Activated naive CD8-positive, alpha-beta T cell (primary cell): ENCODE results near the gene SLC13A2.

Experiments
- H3K27ac Mint-ChIP-seq: one replicate; pipeline ENCODE4 v1.8.0; 2021; ENCODE audit warnings: mixed read lengths
- H3K27me3 Mint-ChIP-seq: one replicate; pipeline ENCODE4 v1.8.0; 2021; ENCODE audit warnings: mixed read lengths
- H3K36me3 Mint-ChIP-seq: one replicate; pipeline ENCODE4 v1.8.0; 2021; ENCODE audit warnings: mixed read lengths
- H3K4me1 Mint-ChIP-seq: one replicate; pipeline ENCODE4 v1.8.0; 2021; ENCODE audit warnings: low read depth, mixed read lengths
- H3K4me3 Mint-ChIP-seq: one replicate; pipeline ENCODE4 v1.8.0; 2021; ENCODE audit warnings: mild to moderate bottlenecking, mixed read lengths
- H3K9me3 Mint-ChIP-seq: one replicate; pipeline ENCODE4 v1.8.0; 2021; ENCODE audit warnings: low read depth, mixed read lengths

The SLC13A2 gene

GRCh38 chr17:28495635-28496034, 22.2 kb downstream of the SLC13A2 start:
- H3K27me3 Mint-ChIP-seq, result no peaks in the 10 kb centered on the region
- no peaks in the 10 kb centered on the region for H3K4me1 Mint-ChIP-seq
- H3K9me3 Mint-ChIP-seq, result no peaks in the 10 kb centered on the region
- no peak overlapping the region for H3K4me3 Mint-ChIP-seq
- no peak overlapping the region for H3K27ac Mint-ChIP-seq
- no peaks in the 10 kb centered on the region for H3K36me3 Mint-ChIP-seq

DNA sequence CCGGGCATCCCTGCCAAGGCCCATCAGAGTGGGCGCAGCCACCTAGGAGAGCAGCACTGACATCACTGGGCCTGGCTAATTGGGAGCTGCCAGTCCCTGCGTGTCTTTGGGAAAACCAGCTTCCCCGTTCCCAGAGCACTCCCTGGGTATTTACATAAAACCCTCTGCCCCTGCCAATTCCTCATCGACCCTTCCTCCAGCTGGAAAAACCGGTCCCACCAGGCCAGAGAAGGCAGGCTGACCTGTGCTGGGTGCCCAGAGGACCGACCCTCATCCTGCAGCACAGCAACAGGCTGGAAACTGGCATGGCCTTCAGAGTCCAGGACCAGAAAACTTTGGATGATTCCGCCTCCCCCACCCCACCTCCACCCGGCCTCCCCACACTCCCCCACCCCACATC, 24.5 kb downstream of the SLC13A2 start:
- H3K4me1 Mint-ChIP-seq, result no peaks in the 10 kb centered on the region
- H3K27me3 Mint-ChIP-seq, result no peaks in the 10 kb centered on the region
- no peak overlapping the region for H3K27ac Mint-ChIP-seq
- no peak overlapping the region for H3K4me3 Mint-ChIP-seq
- H3K36me3 Mint-ChIP-seq, result no peaks in the 10 kb centered on the region
- no peaks in the 10 kb centered on the region for H3K9me3 Mint-ChIP-seq

GRCh38 chr17:28498652-28499363, 25.4 kb downstream of the SLC13A2 start:
- H3K27me3 Mint-ChIP-seq, result no peaks in the 10 kb centered on the region
- H3K36me3 Mint-ChIP-seq, result no peaks in the 10 kb centered on the region
- no peaks in the 10 kb centered on the region for H3K4me1 Mint-ChIP-seq
- no peaks in the 10 kb centered on the region for H3K9me3 Mint-ChIP-seq
- H3K27ac Mint-ChIP-seq, result no peak overlapping the region
- H3K4me3 Mint-ChIP-seq, result no peak overlapping the region

DNA sequence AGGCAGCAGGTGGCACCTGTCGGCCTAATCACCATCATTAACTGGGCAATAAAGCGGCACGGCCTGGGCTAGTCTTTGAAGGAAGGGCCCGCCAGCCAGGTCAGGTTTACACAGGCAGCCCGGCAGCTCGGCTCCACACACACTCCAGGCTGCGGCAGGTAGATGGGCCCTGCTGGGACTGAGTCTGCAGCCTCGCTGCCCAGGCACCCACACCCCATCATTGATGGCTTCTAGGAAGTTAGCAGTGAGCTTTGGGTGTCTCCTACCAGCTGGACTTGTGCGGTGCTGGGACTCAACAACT, 25.9 kb downstream of the SLC13A2 start:
- Mint-ChIP-seq H3K27me3 (no peaks in the 10 kb centered on the region), H3K36me3 (no peaks in the 10 kb centered on the region), H3K4me3 (no peak overlapping the region), H3K27ac (no peak overlapping the region), H3K9me3 (no peaks in the 10 kb centered on the region), H3K4me1 (no peaks in the 10 kb centered on the region)

GRCh38 chr17:28499684-28500357, 26.4 kb downstream of the SLC13A2 start:
- H3K27me3 Mint-ChIP-seq, result no peaks in the 10 kb centered on the region
- H3K4me3 Mint-ChIP-seq, result no peak overlapping the region

DNA sequence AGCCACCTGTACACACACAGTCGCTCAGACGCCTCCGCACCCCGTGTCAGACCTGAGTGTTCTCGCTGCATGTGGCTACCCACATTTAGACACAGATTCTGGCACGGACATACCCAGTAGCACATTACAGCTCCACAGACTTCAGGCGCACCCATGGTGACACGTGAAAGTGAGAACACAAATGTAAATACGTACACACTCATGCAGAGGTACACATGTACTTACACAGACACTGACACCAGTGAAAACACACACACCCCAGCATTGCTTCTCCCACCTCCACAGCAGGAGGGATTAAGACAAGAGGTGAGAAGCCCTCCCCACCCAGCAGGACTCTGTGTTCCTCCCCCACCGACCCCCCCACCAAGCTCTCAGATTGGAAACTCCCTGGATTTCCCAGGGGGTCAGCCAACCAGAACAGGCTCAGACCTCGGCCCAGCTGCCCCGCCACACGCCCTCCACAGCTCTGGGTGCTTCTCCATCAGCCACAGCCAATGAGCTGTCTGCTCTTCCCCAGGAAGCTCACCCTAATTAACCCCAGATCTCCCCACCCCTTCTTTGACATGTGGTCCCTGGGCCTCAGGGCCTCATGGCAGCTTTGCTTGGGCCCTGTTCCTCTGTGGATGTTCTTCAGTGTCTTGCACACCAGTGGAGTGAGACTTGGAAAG, 27.4 kb downstream of the SLC13A2 start:
- Mint-ChIP-seq H3K36me3 (no peaks in the 10 kb centered on the region), H3K4me3 (no peak overlapping the region), H3K9me3 (no peaks in the 10 kb centered on the region), H3K4me1 (no peaks in the 10 kb centered on the region), H3K27ac (no peak overlapping the region), H3K27me3 (no peaks in the 10 kb centered on the region)

More at GRCh38 chr17:28499684-28500357, 26.4 kb downstream of the SLC13A2 start:
- Mint-ChIP-seq H3K36me3 (no peaks in the 10 kb centered on the region), H3K4me1 (no peaks in the 10 kb centered on the region), H3K9me3 (no peaks in the 10 kb centered on the region), H3K27ac (no peak overlapping the region)

DNA sequence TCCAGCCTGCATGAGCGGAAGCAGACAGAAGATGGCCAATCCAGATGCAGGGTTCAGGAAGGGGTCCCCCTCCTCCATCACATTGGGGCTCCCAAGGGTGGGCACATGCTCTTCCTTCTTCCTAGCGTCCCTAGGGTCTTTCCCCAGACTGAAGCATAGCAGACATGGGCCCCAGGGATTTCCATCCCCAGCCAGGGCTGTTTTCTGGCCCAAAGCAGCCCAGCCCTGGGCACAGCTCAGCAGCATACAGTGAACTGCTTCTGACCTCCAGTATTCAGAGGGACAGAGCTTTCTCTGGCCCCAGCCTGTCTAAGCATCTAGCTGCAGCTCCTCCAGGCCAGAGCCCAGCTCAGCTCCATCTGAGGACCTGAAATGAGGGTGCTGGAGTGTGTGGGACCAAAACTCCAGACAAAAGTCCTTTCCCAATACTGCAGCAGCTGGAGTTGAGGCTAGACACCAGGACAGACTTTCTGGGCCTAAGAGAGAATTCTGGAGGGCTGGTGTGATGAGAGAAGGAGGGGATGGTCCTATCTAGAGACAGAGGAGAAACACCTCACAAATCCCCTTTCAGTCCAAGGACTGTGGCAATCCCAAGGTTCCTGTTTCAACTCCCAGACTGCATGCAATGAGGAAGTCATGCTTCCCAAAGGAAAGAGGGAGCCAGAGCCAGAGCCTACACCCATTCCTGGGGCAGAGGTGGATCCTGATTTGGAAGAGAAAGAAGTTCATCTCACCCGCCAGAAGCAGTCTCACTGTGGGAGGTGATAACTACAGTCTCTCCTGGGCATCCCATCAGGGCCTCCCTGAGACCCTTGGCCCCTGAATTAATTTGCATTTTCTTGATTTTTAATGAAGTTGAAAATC, 28.2 kb downstream of the SLC13A2 start:
- Mint-ChIP-seq H3K4me1 (no peaks in the 10 kb centered on the region), H3K36me3 (no peaks in the 10 kb centered on the region), H3K27ac (no peak overlapping the region), H3K4me3 (no peak overlapping the region), H3K9me3 (no peaks in the 10 kb centered on the region), H3K27me3 (no peaks in the 10 kb centered on the region)

GRCh38 chr17:28503420-28503819, 30.0 kb downstream of the SLC13A2 start:
- Mint-ChIP-seq H3K36me3 (no peaks in the 10 kb centered on the region), H3K9me3 (no peaks in the 10 kb centered on the region), H3K4me3 (no peak overlapping the region), H3K27ac (no peak overlapping the region), H3K4me1 (no peaks in the 10 kb centered on the region), H3K27me3 (peaks cover 2% of the 10 kb centered on the region)

DNA sequence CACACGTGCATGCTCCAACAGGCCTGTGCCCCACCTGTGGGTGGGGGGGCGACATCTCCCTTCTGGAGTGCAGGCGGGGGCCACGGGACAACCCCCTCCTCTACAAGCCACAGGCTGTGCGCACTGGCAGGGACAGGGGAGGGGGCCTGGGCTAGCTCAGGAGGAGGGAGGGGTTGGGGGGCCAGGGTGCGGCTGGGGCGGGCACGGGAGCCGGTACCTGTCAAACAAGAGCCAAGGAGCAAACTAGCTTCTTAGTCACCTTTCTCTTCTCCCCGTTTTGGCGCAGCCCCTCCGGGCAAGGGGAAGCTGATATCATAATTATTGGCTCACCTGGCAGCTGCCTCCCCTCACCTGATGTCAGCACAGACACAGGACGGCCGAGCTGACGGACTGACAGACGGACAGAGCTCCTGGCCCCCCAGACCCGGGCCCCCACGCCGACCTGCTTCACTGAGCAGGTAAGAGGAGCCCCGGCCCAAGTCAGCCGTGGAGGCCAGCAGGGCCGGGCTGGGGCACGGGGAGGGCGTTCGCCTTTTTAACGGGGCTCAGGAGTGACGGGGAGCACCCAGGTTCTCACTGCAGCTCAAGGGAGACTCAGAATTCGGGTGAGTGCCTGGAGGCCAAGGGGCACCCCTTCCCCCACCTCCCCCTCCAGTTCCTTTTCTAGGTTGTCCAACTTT, 32.7 kb downstream of the SLC13A2 start, which contains the start of gene FOXN1:
TSS of gene FOXN1 (plus strand) at position 363 of the 680 bp plus-strand sequence. CDS start 17,622 bp downstream, outside the sequence.
- Mint-ChIP-seq H3K36me3 (no peaks in the 10 kb centered on the region), H3K27me3 (peaks cover 8% of the 10 kb centered on the region), H3K27ac (no peak within 1 kb of the TSS), H3K4me3 (no peak within 1 kb of the TSS), H3K9me3 (no peaks in the 10 kb centered on the region), H3K4me1 (no peaks in the 10 kb centered on the region)

- H3K4me3 Mint-ChIP-seq, result no peak overlapping the region
- H3K9me3 Mint-ChIP-seq, result no peaks in the 10 kb centered on the region
- no peak overlapping the region for H3K27ac Mint-ChIP-seq
- peaks cover 8% of the 10 kb centered on the region for H3K27me3 Mint-ChIP-seq
- no peaks in the 10 kb centered on the region for H3K4me1 Mint-ChIP-seq
- H3K36me3 Mint-ChIP-seq, result no peaks in the 10 kb centered on the region
Observed at GRCh38 chr17:28506763-28507487, 33.5 kb downstream of the SLC13A2 start.

GRCh38 chr17:28507567-28508203, 34.2 kb downstream of the SLC13A2 start:
- Mint-ChIP-seq H3K9me3 (no peaks in the 10 kb centered on the region), H3K4me1 (no peaks in the 10 kb centered on the region), H3K27me3 (peaks cover 8% of the 10 kb centered on the region), H3K4me3 (no peak overlapping the region), H3K36me3 (no peaks in the 10 kb centered on the region), H3K27ac (no peak overlapping the region)

GRCh38 chr17:28508211-28508724, 34.8 kb downstream of the SLC13A2 start:
- Mint-ChIP-seq H3K27me3 (peaks cover 8% of the 10 kb centered on the region), H3K9me3 (no peaks in the 10 kb centered on the region), H3K36me3 (no peaks in the 10 kb centered on the region), H3K4me1 (no peaks in the 10 kb centered on the region), H3K4me3 (no peak overlapping the region), H3K27ac (no peak overlapping the region)

DNA sequence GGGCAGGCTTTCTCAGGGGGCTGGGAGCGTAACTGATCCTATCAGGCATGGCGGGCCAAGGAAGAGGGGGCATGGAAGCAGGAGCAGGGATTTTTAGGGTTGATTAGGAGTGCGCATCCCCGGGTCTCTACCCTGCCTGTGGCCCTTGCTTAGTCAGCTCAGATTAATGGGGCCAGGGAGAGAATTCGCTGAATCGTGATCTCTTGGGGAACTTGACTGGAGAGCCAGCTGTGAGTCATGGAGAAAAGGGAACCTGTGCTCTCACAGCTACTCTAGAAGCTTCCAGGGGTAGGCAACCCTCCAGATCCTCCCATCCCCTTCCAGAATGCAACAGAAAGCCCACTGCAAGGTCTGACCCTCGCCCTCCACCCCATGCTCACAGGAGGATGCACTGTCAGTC, 36.3 kb downstream of the SLC13A2 start:
- Mint-ChIP-seq H3K9me3 (no peaks in the 10 kb centered on the region), H3K27me3 (peaks cover 10% of the 10 kb centered on the region), H3K4me1 (no peaks in the 10 kb centered on the region), H3K4me3 (no peak overlapping the region), H3K36me3 (no peaks in the 10 kb centered on the region), H3K27ac (no peak overlapping the region)
